ENCODE results near the gene ARHGAP24.
"Not testable (repeated sequence)": the region's sequence is repeated elsewhere in the genome, so short reads cannot be mapped to it uniquely, and the experiment has no call there.

The ARHGAP24 gene

DNA sequence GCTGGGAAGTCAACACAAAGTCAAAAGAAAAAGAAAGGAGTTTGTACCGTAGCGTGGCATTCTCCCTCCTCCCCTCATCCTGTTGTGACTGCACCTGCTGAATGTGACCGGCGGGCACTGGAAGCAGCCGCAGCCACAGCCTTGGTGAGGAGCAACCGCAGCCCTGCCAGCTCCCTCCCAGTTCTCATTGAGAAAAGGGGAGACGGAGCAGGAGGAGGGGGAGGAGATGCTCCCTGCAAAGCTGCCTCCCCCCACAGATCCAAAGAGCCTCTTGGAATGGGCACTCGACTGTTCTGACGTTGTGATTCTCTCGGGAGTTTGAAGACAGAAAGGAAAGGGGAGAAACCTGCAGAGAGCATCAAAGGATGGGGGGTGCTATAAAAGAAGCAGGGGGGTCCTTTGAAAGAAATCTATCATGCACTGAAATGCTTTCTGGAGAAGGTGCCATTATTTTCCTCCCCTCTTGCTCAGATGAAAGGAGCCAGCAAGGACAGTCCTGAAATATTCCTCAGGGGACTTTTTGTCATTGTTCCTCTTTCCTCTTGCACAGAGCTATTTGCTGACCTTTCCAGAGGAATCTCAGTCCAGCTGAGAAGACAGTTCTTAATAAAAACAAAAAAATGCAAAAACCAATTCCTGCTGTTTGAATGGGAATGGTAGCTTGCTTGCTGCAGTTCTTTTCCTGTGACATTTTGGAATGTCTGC is 455.2 kb downstream of the ARHGAP24 start:
- no peak for DNase-seq

DNA sequence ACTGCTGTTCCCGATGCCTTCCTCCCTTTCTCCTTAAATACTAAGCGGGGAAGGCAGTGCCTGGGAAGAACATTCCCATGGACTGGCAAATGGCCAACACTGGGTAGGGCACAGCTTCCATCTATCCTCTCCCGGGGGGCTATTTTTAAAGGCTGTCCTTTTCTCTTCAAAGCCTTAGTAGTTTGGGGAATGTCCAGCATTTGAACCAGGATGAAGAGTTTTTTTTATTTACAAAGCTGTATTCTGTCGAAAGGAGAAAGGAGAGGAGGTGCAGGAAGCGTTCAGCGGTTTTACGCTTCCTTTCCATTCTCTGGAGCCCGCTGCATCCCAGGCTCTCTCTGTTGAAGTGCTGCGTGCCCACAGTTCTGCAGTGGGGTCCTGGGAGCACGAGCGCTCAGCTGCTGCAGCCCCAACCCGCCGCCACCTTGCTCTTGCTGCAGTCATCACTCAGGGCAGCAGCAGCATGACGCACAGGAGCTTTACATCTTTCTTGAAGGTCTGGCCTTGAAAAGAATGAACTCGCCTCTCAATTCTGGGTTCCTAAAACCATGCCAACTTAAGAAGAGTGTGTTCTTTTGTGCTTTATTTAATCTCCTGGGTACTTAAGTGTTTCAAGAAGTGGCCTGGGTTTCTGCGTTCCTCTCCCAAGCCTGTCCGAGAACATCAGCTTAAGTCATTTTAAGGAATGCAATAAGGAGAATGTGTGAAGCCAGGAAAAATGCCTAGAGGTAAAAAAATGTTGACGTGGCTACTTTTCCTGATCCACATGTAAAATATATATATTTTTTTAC is 457.7 kb downstream of the ARHGAP24 start:
- DNase-seq: no peak

DNA sequence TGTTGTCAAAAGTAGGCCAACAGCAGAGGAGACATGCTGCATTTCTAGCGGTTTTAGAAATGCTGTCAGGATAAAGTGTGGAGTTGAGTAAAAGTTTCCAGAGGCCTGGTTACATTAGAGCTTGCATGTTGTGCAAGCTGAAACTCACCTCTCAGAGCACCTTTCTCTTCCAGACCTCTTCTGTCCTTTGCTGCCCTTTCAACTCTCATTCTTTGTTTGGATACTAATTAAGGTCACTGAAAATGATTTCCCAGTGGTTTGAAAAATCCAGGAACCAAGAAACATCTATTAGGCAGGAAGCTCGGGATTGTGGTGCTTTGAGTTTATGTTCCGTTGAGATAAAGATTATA is 458.3 kb downstream of the ARHGAP24 start:
- DNase-seq: no peak

DNA sequence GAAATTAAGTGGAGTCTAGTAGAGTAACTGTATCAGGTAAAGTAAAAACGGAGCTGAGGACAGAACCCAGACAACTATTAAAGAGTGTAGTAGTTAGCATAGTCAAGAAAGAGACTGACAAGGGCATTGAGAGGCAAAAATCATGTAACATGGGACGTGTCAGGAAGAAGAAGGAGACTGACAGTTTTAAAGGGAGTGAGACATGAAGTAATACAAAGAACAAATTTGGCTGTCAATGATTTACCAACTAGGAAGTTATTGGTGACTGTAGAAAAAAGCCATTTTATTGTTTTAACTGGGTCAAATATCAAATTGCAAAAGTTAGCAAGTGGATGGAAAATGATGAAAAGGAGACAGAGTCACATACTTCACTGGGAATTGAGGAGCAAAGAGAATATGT is 462.6 kb downstream of the ARHGAP24 start:
- DNase-seq: no peak

DNA sequence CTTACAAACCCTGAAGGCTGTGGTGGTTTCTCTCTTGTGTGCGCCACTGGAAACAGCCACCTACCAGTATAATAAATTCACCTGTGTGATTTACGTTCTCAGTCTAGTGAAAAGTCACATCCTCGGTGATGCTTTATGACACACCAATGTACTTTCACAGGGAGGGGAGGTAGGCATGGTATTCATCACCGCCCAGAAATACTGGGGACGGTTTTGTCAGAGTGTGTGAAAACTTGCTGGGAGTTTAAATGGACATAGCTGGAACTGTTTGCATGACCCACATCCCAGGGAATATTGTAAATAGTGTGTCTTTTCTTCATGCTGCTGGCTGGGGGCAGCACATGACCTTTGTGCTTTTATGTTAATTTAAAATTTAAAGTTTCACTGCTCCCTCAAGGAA is 463.1 kb downstream of the ARHGAP24 start:
- no peak for DNase-seq

DNA sequence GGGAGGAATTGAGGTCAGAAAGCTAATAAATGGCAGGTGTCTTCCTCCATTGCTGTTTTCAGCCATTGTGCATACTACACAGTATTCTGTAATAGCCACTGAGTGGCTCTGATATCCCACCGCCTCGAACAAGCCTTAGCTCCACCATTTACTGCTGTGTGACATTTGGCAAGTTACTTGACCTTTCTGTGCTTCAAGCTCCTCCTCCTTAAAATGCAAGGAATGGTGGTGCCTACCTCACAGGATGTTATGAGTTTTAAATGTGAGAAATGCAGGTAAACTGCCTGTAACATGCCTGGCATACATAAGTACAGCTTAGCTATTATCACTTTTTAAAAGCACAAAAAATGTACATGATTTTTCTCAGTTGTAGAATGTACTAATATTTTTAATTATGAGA is 464.0 kb downstream of the ARHGAP24 start:
- DNase-seq: no peak

DNA sequence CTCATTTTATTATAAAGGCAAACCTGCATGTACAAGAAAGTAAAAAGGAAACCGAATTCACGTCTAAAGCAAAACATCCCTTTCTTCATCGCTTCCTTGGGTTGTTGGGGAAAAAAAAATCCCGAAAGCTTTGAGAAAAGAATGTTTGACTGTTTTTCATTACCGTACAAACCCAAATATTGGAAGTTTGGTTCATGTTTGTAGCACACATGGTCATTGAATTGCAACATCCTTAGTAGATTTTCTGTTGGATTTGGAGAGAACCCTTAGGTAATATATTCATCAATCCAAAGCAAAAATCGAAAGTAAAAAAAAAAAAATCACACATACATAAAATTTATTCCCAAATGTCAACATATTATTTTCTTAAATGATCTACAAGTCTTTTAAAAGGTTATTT is 464.6 kb downstream of the ARHGAP24 start:
- no peak for DNase-seq

DNA sequence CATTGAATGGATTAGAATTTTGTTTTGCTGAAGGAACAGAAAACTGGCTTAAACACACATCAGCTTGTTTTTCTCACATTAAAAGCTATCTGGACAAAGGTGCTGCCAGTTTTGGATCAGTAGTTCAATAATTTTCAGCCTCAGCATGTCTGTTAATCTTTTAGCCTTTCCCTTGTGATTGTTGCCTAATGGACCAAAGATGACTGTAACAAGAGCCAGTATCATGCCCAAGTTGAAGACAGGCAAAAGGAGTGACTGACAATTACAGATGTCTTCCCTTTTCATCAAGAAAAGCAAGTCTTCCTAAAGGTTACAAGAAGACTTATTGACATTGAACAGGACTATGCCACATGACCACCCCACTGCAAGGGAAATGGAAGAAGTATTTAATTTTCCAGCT is 465.2 kb downstream of the ARHGAP24 start:
- no peak for DNase-seq

DNA sequence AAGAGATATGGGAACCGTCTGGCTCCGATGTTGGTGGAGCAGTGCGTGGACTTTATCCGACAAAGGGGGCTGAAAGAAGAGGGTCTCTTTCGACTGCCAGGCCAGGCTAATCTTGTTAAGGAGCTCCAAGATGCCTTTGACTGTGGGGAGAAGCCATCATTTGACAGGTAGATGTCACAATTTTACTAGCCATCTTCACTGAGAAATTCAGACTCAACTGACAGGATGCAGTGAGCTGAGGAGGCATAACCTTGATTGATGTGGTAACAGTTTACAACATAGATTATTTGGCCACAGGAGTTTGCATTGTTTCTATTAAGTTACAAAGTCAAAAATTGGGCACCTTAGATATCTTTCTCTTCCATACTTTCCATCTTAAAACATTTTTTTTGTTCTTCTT is 467.2 kb downstream of the ARHGAP24 start:
- no peak for DNase-seq

DNA sequence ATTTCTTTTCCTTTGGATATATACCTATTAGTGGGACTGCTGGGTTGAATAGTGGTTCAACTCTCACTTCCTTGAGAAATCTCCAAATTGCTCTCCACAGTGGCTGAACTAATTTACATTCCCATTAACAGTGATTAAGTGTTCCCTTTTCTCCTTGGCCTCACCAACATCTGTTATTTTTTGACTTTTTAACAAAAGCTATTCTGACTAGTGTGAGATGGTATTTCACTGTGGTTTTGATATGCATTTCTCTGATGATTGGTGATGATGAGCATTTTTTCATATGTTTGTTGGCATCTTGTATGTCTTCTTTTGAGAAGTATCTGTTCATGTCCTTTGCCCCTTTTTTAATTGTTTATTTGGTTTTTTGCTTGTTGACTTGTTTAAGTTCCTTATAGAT is 471.9 kb downstream of the ARHGAP24 start:
- DNase-seq: no peak

DNA sequence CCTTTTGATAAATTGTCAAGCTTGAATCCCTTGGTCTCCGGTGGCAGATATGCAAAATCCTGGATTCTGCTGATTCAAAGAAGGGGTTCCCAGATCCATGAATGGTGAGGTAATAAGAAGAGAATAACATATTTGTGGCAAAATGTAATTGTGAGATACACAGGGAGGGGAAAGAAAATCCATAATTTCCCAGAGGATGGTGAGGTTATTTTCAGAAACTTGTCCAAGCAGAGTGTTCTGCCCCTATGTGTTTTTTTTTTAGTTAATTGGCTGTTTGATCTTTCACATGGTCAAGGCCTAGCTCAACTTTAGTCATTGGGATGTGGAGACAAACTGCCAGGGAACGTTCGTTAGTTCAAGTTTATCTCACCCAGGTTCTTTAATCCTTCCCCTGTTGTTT is 476.1 kb downstream of the ARHGAP24 start:
- no peak for DNase-seq

DNA sequence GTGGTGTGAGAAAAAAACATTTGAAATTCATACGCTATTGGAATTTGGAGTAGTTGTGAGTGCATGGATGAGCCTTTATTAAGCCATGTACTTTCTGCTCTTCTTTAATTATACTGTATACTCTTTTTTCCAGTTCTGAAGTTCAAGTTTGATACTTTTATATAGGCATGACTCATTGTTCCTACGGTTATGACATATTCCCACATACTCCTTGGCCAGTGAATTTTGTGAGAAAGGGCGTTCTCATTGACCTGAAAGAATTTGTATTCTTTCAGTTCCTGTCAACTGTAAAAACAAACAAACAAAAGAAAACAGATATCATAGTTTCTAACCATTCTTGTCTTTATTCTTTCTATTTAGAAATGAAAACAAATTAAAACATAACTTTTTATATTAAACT is 477.6 kb downstream of the ARHGAP24 start:
- DNase-seq: no peak

DNA sequence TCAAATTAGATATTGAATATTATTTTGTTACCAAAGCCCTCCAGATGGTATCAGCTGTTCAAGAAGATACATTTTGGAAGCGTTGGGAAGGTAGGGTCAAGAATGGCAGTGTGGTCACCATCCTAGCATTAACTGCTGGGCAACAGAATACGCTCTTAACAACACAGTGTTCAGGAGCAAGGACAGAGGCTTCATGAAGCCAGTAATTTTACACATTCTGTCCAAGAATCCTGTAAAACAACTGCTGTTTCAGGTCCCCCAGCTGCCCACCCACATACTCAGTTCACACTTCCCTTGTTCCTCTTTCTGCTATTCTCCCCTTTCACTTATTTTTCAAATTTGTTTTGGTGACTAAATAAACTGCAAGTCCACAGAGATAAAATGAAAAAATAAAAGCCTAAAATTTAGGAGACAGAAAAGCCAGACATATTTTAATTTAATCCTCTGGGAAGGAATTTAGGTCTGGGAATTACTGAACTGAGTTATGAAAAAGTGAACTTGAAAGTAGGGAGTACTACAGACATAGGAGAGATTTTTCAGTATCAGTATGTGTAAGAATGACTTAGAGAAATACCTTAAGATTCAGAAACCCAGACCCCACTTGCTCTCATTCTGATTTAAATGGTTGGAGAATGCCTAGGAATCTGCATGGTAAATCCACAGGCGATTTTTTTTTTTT is 478.2 kb downstream of the ARHGAP24 start:
- no peak for DNase-seq

DNA sequence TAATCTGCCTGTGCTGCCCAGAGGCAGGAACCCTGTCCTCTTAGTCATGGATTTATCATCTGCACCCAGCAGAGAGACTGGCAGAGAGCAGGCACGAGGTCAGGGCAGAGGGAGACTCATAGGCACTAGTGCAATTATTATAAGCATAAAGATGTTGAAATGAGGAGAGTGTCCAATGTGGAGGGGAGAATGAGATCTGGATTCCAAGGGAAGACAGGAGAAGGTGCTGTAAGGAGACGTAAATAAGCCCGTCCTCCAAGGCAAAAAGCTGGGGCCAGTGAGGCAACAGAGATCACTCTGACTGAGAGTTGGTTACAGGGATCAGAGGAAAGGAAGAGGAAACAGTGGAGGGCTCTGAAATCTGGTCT is 478.7 kb downstream of the ARHGAP24 start:
- no peak for DNase-seq

DNA sequence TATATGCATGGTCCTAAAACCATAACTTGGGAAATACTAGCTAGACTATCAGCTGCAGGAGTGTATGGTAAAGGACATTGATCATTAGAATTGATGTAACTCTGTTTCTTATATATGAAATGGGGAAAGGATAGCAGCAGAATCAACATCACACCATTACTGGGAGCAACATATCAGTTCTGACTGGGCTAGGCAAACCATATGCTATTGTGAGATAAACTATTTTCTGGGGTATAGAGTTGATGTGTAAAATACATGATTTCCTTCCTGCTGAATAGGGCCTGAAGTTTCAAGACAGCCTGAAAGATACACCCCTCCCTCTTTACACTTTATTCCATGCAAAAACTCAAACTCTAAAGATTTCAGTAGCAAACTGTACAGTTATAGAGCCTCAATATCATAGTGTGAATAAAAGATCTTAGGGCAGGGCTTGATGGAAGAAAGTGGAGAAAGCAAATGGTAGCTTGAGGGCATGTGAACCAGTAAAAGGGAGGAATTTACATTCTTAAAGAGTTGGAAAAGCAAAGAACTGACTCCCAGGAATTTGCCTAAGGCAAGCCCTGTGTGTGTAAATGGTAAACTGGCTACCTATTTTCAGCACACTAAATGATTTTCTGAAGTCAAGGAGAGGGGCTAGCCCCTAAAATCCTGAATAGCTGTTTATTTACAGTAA is 480.8 kb downstream of the ARHGAP24 start:
- DNase-seq: no peak

DNA sequence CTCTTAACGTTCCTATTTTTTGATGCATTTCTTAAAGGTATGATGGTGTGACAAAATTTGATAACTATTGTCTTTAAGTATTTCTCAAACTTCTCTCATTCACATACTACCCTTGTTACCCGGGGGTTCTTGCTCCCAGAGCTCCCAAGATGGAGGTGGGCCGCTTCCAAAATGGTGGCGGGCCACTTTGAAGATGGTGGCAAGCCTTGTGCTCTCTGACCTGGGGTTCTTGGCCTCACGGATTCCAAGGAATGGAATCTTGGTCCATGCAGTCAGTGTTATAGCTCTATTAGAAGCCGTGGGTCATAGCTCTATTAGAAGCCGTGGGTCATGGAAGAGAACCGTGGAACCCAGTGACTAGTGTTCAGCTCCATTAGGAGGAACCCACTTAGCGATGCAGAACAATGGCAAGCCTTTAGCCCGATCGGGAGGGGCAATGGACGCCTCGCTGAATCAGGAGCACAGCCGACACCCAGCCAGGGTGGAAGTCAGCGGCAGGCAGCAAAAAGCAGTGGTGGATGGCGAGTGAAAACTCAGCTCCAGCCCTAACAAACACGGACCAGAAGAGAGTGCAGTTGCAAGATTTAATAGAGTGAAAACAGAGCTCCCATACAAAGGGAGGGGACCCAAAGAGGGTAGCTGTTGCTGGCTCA is 481.5 kb downstream of the ARHGAP24 start:
- no peak for DNase-seq

DNA sequence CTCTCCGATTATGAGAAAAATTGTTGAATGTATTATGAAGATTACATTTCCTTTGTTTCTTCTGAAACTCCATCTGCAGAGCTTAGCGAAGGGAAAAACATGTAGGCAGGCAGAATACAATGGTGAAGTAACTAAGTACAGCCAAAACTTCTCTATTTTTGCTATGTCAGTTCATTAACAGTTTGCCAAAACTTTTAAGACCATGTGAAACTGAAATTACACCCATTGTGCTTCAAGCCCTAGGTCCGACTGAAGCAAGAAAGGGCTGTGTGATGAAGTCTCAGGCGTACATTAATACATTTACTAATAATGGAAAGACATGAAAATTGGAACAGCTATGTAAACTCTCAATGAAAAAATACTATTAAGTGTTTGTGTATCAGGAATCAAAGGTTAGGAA is 486.9 kb downstream of the ARHGAP24 start:
- DNase-seq: no peak

DNA sequence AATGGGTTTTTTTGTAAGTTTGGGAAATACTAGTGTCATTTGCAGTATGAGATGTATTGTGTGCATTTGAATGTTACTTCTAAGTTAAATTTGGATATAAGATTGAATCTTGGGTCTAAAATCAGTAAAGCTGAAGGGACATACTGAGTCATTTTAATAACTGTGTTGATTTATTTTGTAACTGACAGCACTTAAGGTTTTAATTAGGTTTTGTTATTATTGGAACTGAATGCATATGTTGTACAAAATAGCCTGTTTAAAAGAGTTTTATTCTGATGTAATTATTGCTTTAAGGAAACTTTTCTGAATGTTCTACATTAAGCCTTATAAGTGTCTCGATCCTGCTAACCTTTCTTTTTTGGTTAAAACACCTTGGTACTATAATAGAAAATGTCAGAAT is 488.3 kb downstream of the ARHGAP24 start:
- no peak for DNase-seq

DNA sequence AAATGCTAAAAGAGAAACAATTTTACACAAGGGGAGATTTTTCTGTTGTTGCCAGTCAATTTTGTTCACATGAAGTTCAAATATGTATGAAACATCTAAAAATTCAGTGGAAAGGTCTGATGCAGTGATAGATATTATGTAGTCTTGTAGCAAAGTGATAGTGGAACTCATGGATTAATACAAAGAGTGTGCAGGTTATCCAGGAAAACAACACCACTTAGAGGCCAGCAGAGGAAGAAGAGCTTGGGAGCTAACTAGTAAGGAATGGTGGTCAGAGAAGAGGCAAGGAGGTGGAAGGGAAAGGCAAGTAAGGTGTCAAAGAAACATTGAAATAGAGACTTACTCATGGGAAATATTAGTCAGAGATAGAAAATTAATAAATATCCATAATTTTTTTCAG is 489.3 kb downstream of the ARHGAP24 start:
- no peak for DNase-seq

DNA sequence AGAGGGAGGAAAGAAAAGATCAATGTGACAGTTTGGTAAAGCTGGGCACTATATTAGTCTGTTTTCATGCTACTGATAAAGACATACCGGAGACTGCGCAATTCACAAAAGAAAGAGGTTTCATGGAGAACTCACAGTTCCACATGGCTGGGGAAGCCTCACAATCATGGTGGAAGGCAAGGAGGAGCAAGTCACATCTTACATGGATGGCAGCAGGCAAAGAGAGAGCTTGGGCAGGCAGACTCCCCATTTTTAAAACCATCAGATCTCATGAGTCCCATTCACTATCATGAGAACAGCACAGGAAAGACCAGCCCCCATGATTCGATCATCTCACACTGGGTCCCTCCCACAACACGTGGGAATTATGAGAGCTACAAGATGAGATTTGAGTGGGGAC is 490.1 kb downstream of the ARHGAP24 start:
- DNase-seq: not testable (repeated sequence)

DNA sequence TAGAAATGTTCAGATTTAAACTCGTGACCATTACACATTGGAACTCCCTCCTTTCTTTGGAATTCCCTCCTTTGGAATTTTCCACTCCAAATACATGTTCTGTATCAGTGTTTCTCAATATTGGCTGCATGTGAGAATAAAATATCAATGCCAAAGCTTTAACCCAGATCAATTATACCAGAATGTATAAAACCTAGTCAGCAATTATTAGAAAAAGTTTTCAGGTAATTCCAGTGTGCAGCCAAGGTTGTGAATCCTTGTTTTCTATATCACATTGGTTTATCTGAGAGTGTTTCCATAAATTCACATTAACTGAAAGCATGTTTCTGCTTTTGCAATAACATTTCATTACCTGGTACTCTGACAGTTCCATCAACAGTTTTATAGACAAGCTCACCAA is 490.6 kb downstream of the ARHGAP24 start:
- no peak for DNase-seq

DNA sequence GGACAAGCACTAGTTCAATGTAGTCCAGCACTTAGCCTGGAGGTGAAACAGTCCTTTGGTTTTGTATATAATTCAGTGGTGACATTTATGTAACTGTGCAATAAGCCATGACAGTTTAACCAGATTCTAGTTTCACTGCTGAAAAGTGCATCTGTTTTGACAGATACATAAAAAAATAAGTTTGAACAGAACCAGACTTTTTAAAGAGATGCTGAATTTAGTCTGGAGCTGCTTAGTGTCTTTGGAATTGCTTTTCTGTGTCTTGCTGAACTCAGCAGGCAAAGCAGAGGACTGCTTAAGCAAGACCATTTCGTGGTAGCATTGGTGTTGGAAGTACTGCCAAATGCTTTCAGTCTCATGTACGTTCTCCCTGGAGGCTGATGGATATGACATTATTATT is 491.4 kb downstream of the ARHGAP24 start:
- DNase-seq: no peak

DNA sequence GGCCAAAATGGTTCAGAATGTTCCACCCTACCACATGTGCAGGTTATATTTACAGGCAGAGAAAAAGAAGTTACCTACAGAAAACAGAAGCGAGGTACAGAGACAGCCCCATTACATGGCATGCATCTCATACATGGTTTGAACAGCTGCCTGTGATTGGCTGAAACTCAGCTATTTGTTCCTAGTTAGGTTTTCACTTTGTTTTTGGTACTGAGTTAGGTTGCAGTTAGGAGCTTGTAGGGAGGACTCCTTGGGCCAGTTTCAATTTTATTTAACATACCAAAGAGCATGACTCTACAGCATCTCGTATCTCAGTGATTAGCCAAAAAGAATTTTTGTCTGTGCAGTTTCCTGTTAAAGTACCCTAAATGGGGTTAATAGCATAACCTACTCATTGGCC is 492.9 kb downstream of the ARHGAP24 start:
- no peak for DNase-seq
